HEK293 (cell line): Measurements from ENCODE around the gene KMO.

Experiments
- CTCF ChIA-PET: fragments of 350-600 bp; formaldehyde crosslinking; extraction: SDS; loops from one replicate; lab custom pipeline; 2021; ENCODE audit warnings: antibody characterized with exemption; lab: Yijun Ruan, JAX
- POLR2A ChIA-PET: fragments of 300-600 bp; formaldehyde crosslinking; extraction: SDS; loops from one replicate; lab custom pipeline; 2020; ENCODE audit warnings: antibody characterized with exemption, inconsistent platforms; lab: Yijun Ruan, JAX
- H3K27ac ChIP-seq: fragments of 200-500 bp; sonication (Bioruptor generic); 2 replicates; pipeline ENCODE4 v1.5.1; 2014; ENCODE audit warnings: low read depth, low read length, control low read depth, inconsistent platforms; ENCODE audit errors: extremely low read depth
- H3K36me3 ChIP-seq, 2 experiments: fragments of 200-500 bp in 1 of 2; sonication (Bioruptor generic) in 1 of 2; 1 replicate in 1 of 2; 2 replicates in 1 of 2; pipeline ENCODE4 v1.5.1; 2014 to 2017; ENCODE audit warnings: inconsistent platforms in 2 of 2, low read length in 2 of 2; ENCODE audit not compliant: control insufficient read depth in 2 of 2, insufficient read depth in 1 of 2
- H3K4me1 ChIP-seq: fragments of 200-500 bp; sonication (Bioruptor generic); 2 replicates; pipeline ENCODE4 v1.5.1; 2014; ENCODE audit warnings: mild to moderate bottlenecking, low read length, inconsistent platforms; ENCODE audit not compliant: control insufficient read depth, insufficient read depth
- H3K4me3 ChIP-seq: 2 replicates; pipeline ENCODE4 v1.5.1; 2011; ENCODE audit warnings: low read depth, mild to moderate bottlenecking, control low read depth, low read length, moderate library complexity
- H3K9me3 ChIP-seq: fragments of 200-500 bp; sonication (Bioruptor generic); 2 replicates; pipeline ENCODE4 v1.5.1; 2014; ENCODE audit warnings: low read depth, low read length, inconsistent platforms; ENCODE audit not compliant: control insufficient read depth, insufficient read depth
- BCL11A ChIP-seq: fragments of 450-650 bp; formaldehyde crosslinking; IDR thresholded peaks from 2 replicates; pipeline ENCODE4 v1.5.1; 2016; ENCODE audit warnings: low read depth, missing biosample characterization, missing genetic modification characterization
- FEZF1 ChIP-seq: fragments of 450-650 bp; formaldehyde crosslinking; IDR thresholded peaks from 2 replicates; pipeline ENCODE4 v1.5.1; 2016; ENCODE audit warnings: missing biosample characterization, missing genetic modification characterization
- GFI1B ChIP-seq: fragments of 450-650 bp; formaldehyde crosslinking; IDR thresholded peaks from 2 replicates; pipeline ENCODE4 v1.5.1; 2016; ENCODE audit warnings: missing biosample characterization, missing genetic modification characterization
- TSHZ1 ChIP-seq: fragments of 450-650 bp; formaldehyde crosslinking; IDR thresholded peaks from 2 replicates; pipeline ENCODE4 v1.5.1; 2016; ENCODE audit warnings: missing biosample characterization, missing genetic modification characterization, borderline replicate concordance
- YY2 ChIP-seq: fragments of 450-650 bp; formaldehyde crosslinking; IDR thresholded peaks from 2 replicates; pipeline ENCODE4 v1.5.1; 2016; ENCODE audit warnings: missing biosample characterization, missing genetic modification characterization
- ZEB2 ChIP-seq: fragments of 450-650 bp; formaldehyde crosslinking; IDR thresholded peaks from 2 replicates; pipeline ENCODE4 v1.5.1; 2016; ENCODE audit warnings: missing biosample characterization, missing genetic modification characterization
- ZNF132 ChIP-seq: fragments of 450-650 bp; formaldehyde crosslinking; IDR thresholded peaks from 2 replicates; pipeline ENCODE4 v1.5.1; 2017; ENCODE audit warnings: missing biosample characterization, missing genetic modification characterization, borderline replicate concordance
- ZNF157 ChIP-seq: fragments of 450-650 bp; formaldehyde crosslinking; IDR thresholded peaks from 2 replicates; pipeline ENCODE4 v1.5.1; 2016; ENCODE audit warnings: missing biosample characterization, missing genetic modification characterization
- ZNF16 ChIP-seq: fragments of 450-650 bp; formaldehyde crosslinking; IDR thresholded peaks from 2 replicates; pipeline ENCODE4 v1.5.1; 2016; ENCODE audit warnings: low read depth, missing biosample characterization, missing genetic modification characterization
- ZNF398 ChIP-seq: fragments of 450-650 bp; formaldehyde crosslinking; IDR thresholded peaks from 2 replicates; pipeline ENCODE4 v1.5.1; 2017; ENCODE audit warnings: missing biosample characterization, missing genetic modification characterization
- ZNF416 ChIP-seq: fragments of 450-650 bp; formaldehyde crosslinking; IDR thresholded peaks from 2 replicates; pipeline ENCODE4 v1.5.1; 2016; ENCODE audit warnings: missing biosample characterization, missing genetic modification characterization
- ZNF426 ChIP-seq: fragments of 450-650 bp; formaldehyde crosslinking; IDR thresholded peaks from 2 replicates; pipeline ENCODE4 v1.5.1; 2017; ENCODE audit warnings: missing biosample characterization, missing genetic modification characterization, mild to moderate bottlenecking, inconsistent platforms, moderate library complexity
- ZNF596 ChIP-seq: fragments of 450-650 bp; IDR thresholded peaks from 2 replicates; pipeline ENCODE4 v1.5.0; 2018; ENCODE audit warnings: missing biosample characterization, mild to moderate bottlenecking, missing genetic modification characterization, moderate library complexity
- ZNF623 ChIP-seq: fragments of 450-650 bp; formaldehyde crosslinking; IDR thresholded peaks from 2 replicates; pipeline ENCODE4 v1.5.1; 2016; ENCODE audit warnings: missing biosample characterization, missing genetic modification characterization
- ZNF660 ChIP-seq: fragments of 450-650 bp; IDR thresholded peaks from 2 replicates; pipeline ENCODE4 v1.5.1; 2018; ENCODE audit warnings: missing biosample characterization, mild to moderate bottlenecking, missing genetic modification characterization
- ZNF664 ChIP-seq: fragments of 450-650 bp; formaldehyde crosslinking; IDR thresholded peaks from 2 replicates; pipeline ENCODE4 v1.5.1; 2016; ENCODE audit warnings: missing biosample characterization, missing genetic modification characterization
- ZNF692 ChIP-seq: fragments of 450-650 bp; formaldehyde crosslinking; IDR thresholded peaks from 2 replicates; pipeline ENCODE4 v1.5.1; 2016; ENCODE audit warnings: missing biosample characterization, missing genetic modification characterization
- ZSCAN23 ChIP-seq: fragments of 450-650 bp; formaldehyde crosslinking; IDR thresholded peaks from 2 replicates; pipeline ENCODE4 v1.5.1; 2016; ENCODE audit warnings: missing biosample characterization, missing genetic modification characterization

KMO gene

GRCh38 chr1:241632987-241633386, 100.8 kb downstream of the KMO start:
- no peak overlapping the region for H3K27ac ChIP-seq
- H3K4me3 ChIP-seq, result no peak overlapping the region
- CTCF ChIA-PET, result interaction anchor here (0.6 to 1.7 kb wide), 3 partner anchors 18 to 205 kb away, joined by 3 to 7 read pairs (median 3); no protein-coding TSS in a partner anchor
- peaks cover 0 to 19% of the 10 kb centered on the region in 2 experiments; a peak in 1 of 3 replicates for H3K36me3 ChIP-seq
- TF ChIP-seq ZNF426 (tag by site-specific recombination) (no peak), ZNF16 (tag by site-specific recombination) (no peak), TSHZ1 (tag by site-specific recombination) (no peak), ZNF660 (tag by site-specific recombination) (no peak)
- no peaks in the 10 kb centered on the region for H3K9me3 ChIP-seq
- POLR2A ChIA-PET, result no interaction called here
- H3K4me1 ChIP-seq, result peaks cover 18% of the 10 kb centered on the region

- Histone ChIP-seq H3K9me3 (no peaks in the 10 kb centered on the region), H3K27ac (no peak overlapping the region), H3K36me3 (peaks cover 0 to 19% of the 10 kb centered on the region in 2 experiments; a peak in 1 of 3 replicates), H3K4me1 (peaks cover 22% of the 10 kb centered on the region), H3K4me3 (no peak overlapping the region)
- TF ChIP-seq ZEB2 (tag by site-specific recombination) (no peak), ZNF416 (no peak), ZNF664 (tag by site-specific recombination) (no peak), ZNF692 (no peak), ZSCAN23 (tag by site-specific recombination) (no peak)
- POLR2A ChIA-PET, result no interaction called here
- CTCF ChIA-PET, result interaction anchor here (0.8 to 2.1 kb wide), 2 partner anchors 8 to 207 kb away, joined by 4 to 10 read pairs; no protein-coding TSS in a partner anchor
These were observed 103.5 kb downstream of the KMO start for GRCh38 chr1:241635556-241636152.

- H3K27ac ChIP-seq, result no peak overlapping the region
- CTCF ChIA-PET, result interaction anchor here (0.8 to 2.1 kb wide), 2 partner anchors 9 to 206 kb away, joined by 4 to 10 read pairs; no protein-coding TSS in a partner anchor
- peaks cover 17% of the 10 kb centered on the region for H3K4me1 ChIP-seq
- no peak overlapping the region for H3K4me3 ChIP-seq
- POLR2A ChIA-PET, result no interaction called here
- no peaks in the 10 kb centered on the region for H3K9me3 ChIP-seq
- peaks cover 0 to 19% of the 10 kb centered on the region in 2 experiments; a peak in 1 of 3 replicates for H3K36me3 ChIP-seq
- no peak for TF ChIP-seq ZNF157 (tag by site-specific recombination)
- TF ChIP-seq BCL11A (tag by site-specific recombination), result no peak
- no peak for TF ChIP-seq ZNF596
- no peak for TF ChIP-seq YY2
- TF ChIP-seq ZNF623 (tag by site-specific recombination), result no peak
- TF ChIP-seq GFI1B (tag by site-specific recombination), result no peak
- TF ChIP-seq ZNF398 (tag by site-specific recombination), result no peak
- TF ChIP-seq FEZF1 (tag by site-specific recombination), result no peak
- no peak for TF ChIP-seq ZNF132
These were observed 104.1 kb downstream of the KMO start for GRCh38 chr1:241636291-241636690.
